Measurements from ENCODE around the gene DZIP1L. TPM values are rescaled to one million over a fixed set of nuclear protein-coding genes. Genes with fewer than 3 reads are reported as not detected.
A peak's percentile ranks its signal among the peaks of the same experiment; 100 is the strongest.

Gene DZIP1L
- total RNA-seq, 1 donor from 2014 or later, result 27.5 TPM

- Histone ChIP-seq H3K27me3 (no peaks in the 10 kb centered on the region), H3K4me3 (no peak overlapping the region), H3K27ac (no peak overlapping the region), H3K4me1 (peaks cover 17% of the 10 kb centered on the region), H3K9me3 (no peaks in the 10 kb centered on the region), H3K36me3 (peaks cover 0 to 36% of the 10 kb centered on the region in 2 donors)
- DNase-seq (ENCODE audit: extremely low spot score in 2 of 2), result no peak
- TF ChIP-seq CTCF (IDR thresholded peaks at IDR 0.05), result no peak
- TF ChIP-seq POLR2AphosphoS5 (IDR thresholded peaks at IDR 0.05; ENCODE audit: insufficient read depth in 1 of 2, low read depth in 1 of 2), result no peak
- no peak for TF ChIP-seq POLR2A (IDR thresholded peaks at IDR 0.05)
- intact Hi-C loops (cut with DNase I), result no loop called here
Measured at GRCh38 chr3:138084196-138084595, 31.2 kb downstream of the DZIP1L start.

GRCh38 chr3:138082992-138083386, 32.4 kb downstream of the DZIP1L start:
- TF ChIP-seq POLR2AphosphoS5 (IDR thresholded peaks at IDR 0.05; ENCODE audit: insufficient read depth in 1 of 2, low read depth in 1 of 2) (no peak), POLR2A (IDR thresholded peaks at IDR 0.05) (no peak), CTCF (IDR thresholded peaks at IDR 0.05) (no peak)
- Histone ChIP-seq H3K9me3 (no peaks in the 10 kb centered on the region), H3K27ac (peak overlapping the region; percentile 65), H3K4me1 (peaks cover 17% of the 10 kb centered on the region), H3K4me3 (no peak overlapping the region), H3K36me3 (peaks cover 0 to 34% of the 10 kb centered on the region in 2 donors), H3K27me3 (no peaks in the 10 kb centered on the region)
- DNase-seq (ENCODE audit: extremely low spot score in 2 of 2), result no peak
- intact Hi-C loops (cut with DNase I), result no loop called here

GRCh38 chr3:138082085-138082991, 33.1 kb downstream of the DZIP1L start:
- H3K36me3 ChIP-seq, result peaks cover 0 to 27% of the 10 kb centered on the region in 2 donors
- DNase-seq (ENCODE audit: extremely low spot score in 2 of 2), result no peak
- peak; percentile 8 to 35 for TF ChIP-seq POLR2AphosphoS5 (IDR thresholded peaks at IDR 0.05; ENCODE audit: insufficient read depth in 1 of 2, low read depth in 1 of 2)
- no peak for TF ChIP-seq POLR2A (IDR thresholded peaks at IDR 0.05)
- no peak for TF ChIP-seq CTCF (IDR thresholded peaks at IDR 0.05)
- H3K9me3 ChIP-seq, result no peaks in the 10 kb centered on the region
- peaks cover 17% of the 10 kb centered on the region for H3K4me1 ChIP-seq
- intact Hi-C loops (cut with DNase I), result no loop called here
- peak overlapping the region; percentile 4 to 6 for H3K4me3 ChIP-seq
- peak overlapping the region; percentile 65 for H3K27ac ChIP-seq
- no peaks in the 10 kb centered on the region for H3K27me3 ChIP-seq

GRCh38 chr3:138081371-138082084, 33.9 kb downstream of the DZIP1L start:
- peak overlapping the region; percentile 4 to 6 for H3K4me3 ChIP-seq
- peaks cover 0 to 20% of the 10 kb centered on the region in 2 donors for H3K36me3 ChIP-seq
- TF ChIP-seq CTCF (IDR thresholded peaks at IDR 0.05) (no peak), POLR2A (IDR thresholded peaks at IDR 0.05) (no peak), POLR2AphosphoS5 (IDR thresholded peaks at IDR 0.05; ENCODE audit: insufficient read depth in 1 of 2, low read depth in 1 of 2) (no peak)
- H3K27me3 ChIP-seq, result no peaks in the 10 kb centered on the region
- intact Hi-C loops (cut with DNase I), result no loop called here
- peak overlapping the region; percentile 65 for H3K27ac ChIP-seq
- H3K4me1 ChIP-seq, result peaks cover 17% of the 10 kb centered on the region
- H3K9me3 ChIP-seq, result no peaks in the 10 kb centered on the region
- DNase-seq (ENCODE audit: extremely low spot score in 2 of 2), result no peak
